CD14-positive monocyte (primary cell): ENCODE results near the gene SS18L1. TPM values are rescaled to one million over a fixed set of nuclear protein-coding genes. Genes with fewer than 3 reads are reported as not detected.
A peak's percentile ranks its signal among the peaks of the same experiment; 100 is the strongest.

ENCODE experiments used
- DNase-seq, 3 donors: peaks; one replicate each; pipeline ENCODE4 v3.0.0-alpha.2; 2011 to 2022
- H2AFZ ChIP-seq: 2 replicates; pipeline ENCODE4 v1.6.0; 2012; ENCODE audit warnings: mild to moderate bottlenecking, low read depth, low read length, inconsistent platforms; ENCODE audit not compliant: insufficient read depth, poor library complexity, severe bottlenecking
- H3K27ac ChIP-seq, 2 donors: 1 replicate in 1 of 2; 2 replicates in 1 of 2; pipeline ENCODE4 v1.5.1; 2012 to 2013; ENCODE audit warnings: low read length in 2 of 2, control low read depth in 1 of 2, inconsistent platforms in 1 of 2, low read depth in 1 of 2, mild to moderate bottlenecking in 1 of 2
- H3K27me3 ChIP-seq, 2 donors: one replicate each; pipeline versions ENCODE4 v1.6.0 to v1.6.1; 2011 to 2013; ENCODE audit warnings: low read length in 2 of 2; ENCODE audit not compliant: control insufficient read depth in 2 of 2, insufficient read depth in 2 of 2
- H3K36me3 ChIP-seq, 2 donors: replicated peaks in 1 of 2; 1 replicate in 1 of 2; 2 replicates in 1 of 2; pipeline versions ENCODE4 v1.5.1 to v1.6.1; 2012 to 2013; ENCODE audit warnings: low read length in 2 of 2, control low read depth in 1 of 2, inconsistent platforms in 1 of 2, mild to moderate bottlenecking in 1 of 2; ENCODE audit not compliant: insufficient read depth in 2 of 2, control insufficient read depth in 1 of 2
- H3K4me1 ChIP-seq, 2 donors: 1 replicate in 1 of 2; 2 replicates in 1 of 2; pipeline versions ENCODE4 v1.5.1 to v1.6.1; 2012 to 2013; ENCODE audit warnings: low read length in 2 of 2, control low read depth in 1 of 2, inconsistent platforms in 1 of 2, mild to moderate bottlenecking in 1 of 2, moderate library complexity in 1 of 2; ENCODE audit not compliant: insufficient read depth in 2 of 2, control insufficient read depth in 1 of 2
- H3K4me2 ChIP-seq: replicated peaks from 2 replicates; pipeline ENCODE3; 2012; ENCODE audit warnings: low read length, moderate library complexity, mild to moderate bottlenecking; ENCODE audit not compliant: poor library complexity, severe bottlenecking; ENCODE audit errors: extremely low read depth
- H3K4me3 ChIP-seq, 3 experiments: fragments of 200-600 bp in 1 of 3; sonication (generic) in 1 of 3; replicated peaks in 1 of 3; 1 replicate in 2 of 3; 2 replicates in 1 of 3; pipeline ENCODE4 v1.5.1; 2011 to 2013; ENCODE audit warnings: low read length in 3 of 3, mild to moderate bottlenecking in 3 of 3, control low read depth in 2 of 3, low read depth in 2 of 3, inconsistent platforms in 1 of 3, moderate library complexity in 1 of 3
- H3K79me2 ChIP-seq: 2 replicates; pipeline ENCODE4 v1.6.0; 2012; ENCODE audit warnings: mild to moderate bottlenecking, control low read depth, inconsistent platforms, low read length, moderate library complexity; ENCODE audit not compliant: insufficient read depth
- H3K9ac ChIP-seq: 2 replicates; pipeline ENCODE4 v1.6.0; 2017; ENCODE audit warnings: low read length, mild to moderate bottlenecking; ENCODE audit not compliant: insufficient read depth, poor library complexity, severe bottlenecking
- H3K9me3 ChIP-seq, 2 donors: replicated peaks in 1 of 2; 1 replicate in 1 of 2; 2 replicates in 1 of 2; pipeline versions ENCODE4 v1.5.1 to v1.6.1; 2012 to 2013; ENCODE audit warnings: low read length in 2 of 2, control low read depth in 1 of 2; ENCODE audit not compliant: control insufficient read depth in 1 of 2, insufficient read depth in 1 of 2
- H4K20me1 ChIP-seq: 2 replicates; pipeline ENCODE4 v1.6.0; 2012; ENCODE audit warnings: mild to moderate bottlenecking, low read length, control low read depth, moderate library complexity; ENCODE audit not compliant: insufficient read depth
- H3K27ac Mint-ChIP-seq, 7 donors: one replicate each; pipeline ENCODE4 v1.8.0; 2020; ENCODE audit warnings: mild to moderate bottlenecking in 7 of 7, mixed read lengths in 7 of 7, moderate library complexity in 6 of 7, inconsistent platforms in 2 of 7
- H3K27me3 Mint-ChIP-seq, 3 donors: one replicate each; pipeline ENCODE4 v1.8.0; 2021 to 2022; ENCODE audit warnings: low read depth in 3 of 3, mild to moderate bottlenecking in 3 of 3, mixed read lengths in 3 of 3, moderate library complexity in 3 of 3, inconsistent platforms in 1 of 3
- H3K36me3 Mint-ChIP-seq, 2 donors: one replicate each; pipeline ENCODE4 v1.8.0; 2020; ENCODE audit warnings: mixed read lengths in 2 of 2, inconsistent platforms in 1 of 2, mild to moderate bottlenecking in 1 of 2
- H3K4me1 Mint-ChIP-seq: one replicate; pipeline ENCODE4 v1.8.0; 2020; ENCODE audit warnings: mild to moderate bottlenecking, mixed read lengths
- H3K4me3 Mint-ChIP-seq, 2 donors: one replicate each; pipeline ENCODE4 v1.8.0; 2020; ENCODE audit warnings: mild to moderate bottlenecking in 2 of 2, mixed read lengths in 2 of 2, moderate library complexity in 1 of 2
- H3K9me3 Mint-ChIP-seq, 7 donors: one replicate each; pipeline ENCODE4 v1.8.0; 2020 to 2022; ENCODE audit warnings: mixed read lengths in 7 of 7, mild to moderate bottlenecking in 6 of 7, moderate library complexity in 6 of 7, inconsistent platforms in 2 of 7
- CTCF ChIP-seq: fragments of 200-600 bp; IDR thresholded peaks from one replicate; pipeline ENCODE4 v1.8.0; 2022; ENCODE audit warnings: antibody characterized with exemption, mild to moderate bottlenecking
- WGBS: methylation state at CpG from one replicate; pipeline ENCODE4 v1.1.5; 2013; ENCODE audit warnings: missing lambda C conversion rate; ENCODE audit not compliant: insufficient coverage; 5-methylcytosine and 5-hydroxymethylcytosine counted together
- intact Hi-C, 2 donors: fragments of 100-400 bp; cut with micrococcal nuclease; formaldehyde crosslinking; loops; one replicate each; pipeline versions ENCODE4 v1.15.0 to v1.15.1; 2023
- polyA plus RNA-seq, 3 donors: library from polyadenylated mRNA; depleted of rRNA in 1 of 3; unstranded in 2 of 3; stranded (reverse) in 1 of 3; fragments of 300-500 nt in 2 of 3; fragments of >200 nt in 1 of 3; fragmentation: Illumina TruSeq in 2 of 3; gene quantifications; 1 replicate in 2 of 3; 2 replicates in 1 of 3; pipeline ENCODE4 v1.2.3, GENCODE V29; 2012 to 2021

The SS18L1 gene
- polyA plus RNA-seq, 3 donors = 0.75 to 16.5 (median 1.1) TPM

GRCh38 chr20:62179162-62179504, 35.6 kb downstream of the SS18L1 start:
- H3K4me1 Mint-ChIP-seq = peaks cover 16% of the 10 kb centered on the region
- Histone ChIP-seq H3K79me2 (peaks cover 14% of the 10 kb centered on the region), H3K9me3 (no peaks in the 10 kb centered on the region), H3K4me3 (no peak overlapping the region), H3K9ac (no peak overlapping the region), H4K20me1 (no peaks in the 10 kb centered on the region), H2AFZ (no peak overlapping the region), H3K36me3 (peaks cover 24 to 34% of the 10 kb centered on the region in 2 donors), H3K27me3 (no peaks in the 10 kb centered on the region), H3K27ac (no peak overlapping the region), H3K4me2 (no peak overlapping the region), H3K4me1 (peaks cover 10 to 17% of the 10 kb centered on the region in 2 donors)
- no peak for TF ChIP-seq CTCF
- peaks cover 0 to 2% (median 0%) of the 10 kb centered on the region in 3 donors for H3K27me3 Mint-ChIP-seq
- intact Hi-C loops = no loop called here
- peaks cover 24 to 48% of the 10 kb centered on the region in 2 donors for H3K36me3 Mint-ChIP-seq
- DNase-seq = no peak
- no peak overlapping the region for H3K27ac Mint-ChIP-seq
- no peak overlapping the region for H3K4me3 Mint-ChIP-seq
- no peaks in the 10 kb centered on the region for H3K9me3 Mint-ChIP-seq
- 100% methylated on average over 13 of the region's 14 CpGs for WGBS

- Histone ChIP-seq H3K4me2 (peak overlapping the region; percentile 88), H3K4me3 (peak overlapping the region in 1 of 3 experiments; percentile 84), H3K4me1 (peaks cover 20 to 31% of the 10 kb centered on the region in 2 donors), H2AFZ (peak overlapping the region; percentile 89), H3K27me3 (no peaks in the 10 kb centered on the region), H3K9me3 (no peaks in the 10 kb centered on the region), H3K27ac (peak overlapping the region in 1 of 2 donors; percentile 92), H3K9ac (peak overlapping the region; percentile 92), H3K36me3 (peaks cover 7 to 12% of the 10 kb centered on the region in 2 donors), H4K20me1 (no peaks in the 10 kb centered on the region), H3K79me2 (peaks cover 32% of the 10 kb centered on the region)
- H3K27me3 Mint-ChIP-seq = peaks cover 0 to 2% (median 0%) of the 10 kb centered on the region in 3 donors
- peak overlapping the region in 6 of 7 donors; percentile 20 to 95 (median 92) for H3K27ac Mint-ChIP-seq
- no CpG with 5 or more reads among the region's 2 CpGs for WGBS
- TF ChIP-seq CTCF = no peak
- H3K9me3 Mint-ChIP-seq = no peaks in the 10 kb centered on the region
- peaks cover 33% of the 10 kb centered on the region for H3K4me1 Mint-ChIP-seq
- H3K36me3 Mint-ChIP-seq = peaks cover 10 to 23% of the 10 kb centered on the region in 2 donors
- peak overlapping the region; percentile 87 to 89 for H3K4me3 Mint-ChIP-seq
- DNase-seq = no peak
- intact Hi-C loops = loop anchor here (2.0 to 5.0 kb wide), 5 partner anchors 39 to 120 kb away; partner anchors contain the start of genes PSMA7 (in 2 of the 2), SS18L1 (in 2 of the 2), ADRM1 (in 1 of the 2) and LSM14B (in 1 of the 2)
Observed at GRCh38 chr20:62181808-62182207, 38.2 kb downstream of the SS18L1 start.
